GM13977 (cell line): Measurements from ENCODE around the gene CYB5R4.
"Not testable (repeated sequence)": the region's sequence is repeated elsewhere in the genome, so short reads cannot be mapped to it uniquely, and the experiment has no call there.

Source experiments
- DNase-seq: peaks from one replicate; pipeline ENCODE4 v3.0.0; 2012; ENCODE audit warnings: low spot score
- CTCF ChIP-seq: IDR thresholded peaks from 2 replicates; pipeline ENCODE4 v1.5.1; 2012; ENCODE audit warnings: mild to moderate bottlenecking, control low read depth; ENCODE audit not compliant: insufficient read depth; ENCODE audit errors: extremely low read depth, missing control alignments
- in situ Hi-C: fragments of 300-500 bp; cut with MboI; formaldehyde crosslinking; loops from one replicate; pipeline ENCODE4 v1.12.0; 2022; ENCODE audit warnings: low sequenced_read_pairs, low pct_unique_long_range_greater_than_20kb, mixed read lengths, inconsistent platforms; ENCODE audit not compliant: unreplicated experiment

The CYB5R4 gene

GRCh38 chr6:83921315-83921714 lies 61.8 kb downstream of the CYB5R4 start:
- in situ Hi-C loops, result no loop called here
- no peak for TF ChIP-seq CTCF
- DNase-seq, result no peak

- in situ Hi-C loops, result no loop called here
- no peak for TF ChIP-seq CTCF
- DNase-seq, result no peak
Observed at GRCh38 chr6:83927470-83927869, 68.0 kb downstream of the CYB5R4 start.

GRCh38 chr6:83928286-83928685 lies 68.8 kb downstream of the CYB5R4 start:
- TF ChIP-seq CTCF, result no peak
- DNase-seq, result peak; percentile 6
- in situ Hi-C loops, result no loop called here

GRCh38 chr6:83946201-83946833 lies 86.8 kb downstream of the CYB5R4 start:
- DNase-seq, in situ Hi-C loops: not testable (repeated sequence)

- DNase-seq, in situ Hi-C loops: not testable (repeated sequence)
Observed at GRCh38 chr6:83947983-83948382, 88.5 kb downstream of the CYB5R4 start.

GRCh38 chr6:83948851-83949250 lies 89.4 kb downstream of the CYB5R4 start:
- no peak for DNase-seq
- in situ Hi-C loops, result no loop called here
- TF ChIP-seq CTCF, result no peak

- in situ Hi-C loops, DNase-seq: not testable (repeated sequence)
Observed at GRCh38 chr6:83951423-83951822, 91.9 kb downstream of the CYB5R4 start.

- TF ChIP-seq CTCF, result no peak
- DNase-seq, result no peak
- in situ Hi-C loops, result no loop called here
Observed at GRCh38 chr6:83952830-83953229, 93.3 kb downstream of the CYB5R4 start.
